Measurements from ENCODE around the gene COL28A1.
A peak's percentile ranks its signal among the peaks of the same experiment; 100 is the strongest.

The COL28A1 gene

GRCh38 chr7:7449055-7449454 lies 86.6 kb downstream of the COL28A1 start:
- Mint-ChIP-seq H3K9me3 (peaks cover 53% of the 10 kb centered on the region), H3K36me3 (ENCODE audit: low read depth) (no peaks in the 10 kb centered on the region), H3K27ac (no peak overlapping the region), H3K4me1 (ENCODE audit: low read depth) (no peaks in the 10 kb centered on the region), H3K4me3 (no peak overlapping the region), H3K27me3 (no peaks in the 10 kb centered on the region)
- intact Hi-C loops (cut with micrococcal nuclease) = no loop called here

DNA sequence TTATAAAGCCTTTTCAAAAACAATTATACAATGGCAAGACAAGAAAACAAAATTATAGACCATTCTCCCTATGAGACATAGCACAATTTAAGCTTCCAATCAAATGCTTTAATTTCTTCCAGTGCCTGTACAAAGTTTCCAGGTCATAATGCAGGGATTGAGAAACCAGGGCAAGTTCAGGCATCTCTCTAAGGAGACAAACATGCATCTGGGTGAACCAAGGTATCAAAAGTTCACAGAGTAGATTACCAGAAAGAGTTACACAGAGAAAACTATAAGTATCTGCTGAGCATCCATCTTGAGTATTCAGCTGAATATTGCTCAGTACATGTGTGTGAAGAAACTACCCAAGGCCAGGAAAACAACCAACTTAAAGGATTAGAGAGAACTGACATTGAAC lies 89.1 kb downstream of the COL28A1 start:
- no peaks in the 10 kb centered on the region for H3K4me1 Mint-ChIP-seq (ENCODE audit: low read depth)
- intact Hi-C loops (cut with micrococcal nuclease) = no loop called here
- H3K27ac Mint-ChIP-seq = no peak overlapping the region
- peaks cover 62% of the 10 kb centered on the region for H3K9me3 Mint-ChIP-seq
- no peaks in the 10 kb centered on the region for H3K27me3 Mint-ChIP-seq
- no peak overlapping the region for H3K4me3 Mint-ChIP-seq
- H3K36me3 Mint-ChIP-seq (ENCODE audit: low read depth) = no peaks in the 10 kb centered on the region

DNA sequence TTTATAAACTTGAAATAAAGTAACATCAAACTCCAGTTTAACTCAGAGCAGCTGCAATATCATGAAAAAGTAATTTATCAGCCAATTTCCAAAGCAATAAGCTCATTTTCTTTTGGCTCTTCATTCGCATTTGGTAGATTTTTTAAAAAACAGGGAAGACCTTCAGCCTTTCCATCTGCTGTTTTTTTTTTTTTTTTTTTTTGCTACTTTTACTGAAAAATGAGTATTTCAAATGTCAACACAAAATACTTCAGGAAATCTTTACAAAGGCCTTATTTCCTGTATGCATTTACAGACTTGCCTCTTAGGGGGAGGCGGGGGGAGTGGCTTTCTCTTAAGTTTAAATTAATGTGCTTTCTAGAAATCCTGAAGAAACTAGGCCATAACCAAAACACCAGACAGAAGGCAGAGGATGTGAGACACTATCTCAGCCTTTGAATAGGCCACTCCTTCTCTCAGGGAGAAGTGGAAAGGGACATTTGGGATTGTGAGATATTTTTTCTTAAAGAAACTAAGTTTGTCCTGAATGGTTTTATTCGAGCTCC lies 91.8 kb downstream of the COL28A1 start:
- H3K4me3 Mint-ChIP-seq = no peak overlapping the region
- H3K36me3 Mint-ChIP-seq (ENCODE audit: low read depth) = no peaks in the 10 kb centered on the region
- no peaks in the 10 kb centered on the region for H3K4me1 Mint-ChIP-seq (ENCODE audit: low read depth)
- H3K27ac Mint-ChIP-seq = no peak overlapping the region
- H3K27me3 Mint-ChIP-seq = no peaks in the 10 kb centered on the region
- intact Hi-C loops (cut with micrococcal nuclease) = no loop called here
- peaks cover 45% of the 10 kb centered on the region for H3K9me3 Mint-ChIP-seq

GRCh38 chr7:7439564-7439963 lies 96.1 kb downstream of the COL28A1 start:
- Mint-ChIP-seq H3K27ac (no peak overlapping the region), H3K27me3 (no peaks in the 10 kb centered on the region), H3K4me3 (no peak overlapping the region), H3K4me1 (ENCODE audit: low read depth) (no peaks in the 10 kb centered on the region), H3K36me3 (ENCODE audit: low read depth) (no peaks in the 10 kb centered on the region), H3K9me3 (peaks cover 12% of the 10 kb centered on the region)
- intact Hi-C loops (cut with micrococcal nuclease) = no loop called here

DNA sequence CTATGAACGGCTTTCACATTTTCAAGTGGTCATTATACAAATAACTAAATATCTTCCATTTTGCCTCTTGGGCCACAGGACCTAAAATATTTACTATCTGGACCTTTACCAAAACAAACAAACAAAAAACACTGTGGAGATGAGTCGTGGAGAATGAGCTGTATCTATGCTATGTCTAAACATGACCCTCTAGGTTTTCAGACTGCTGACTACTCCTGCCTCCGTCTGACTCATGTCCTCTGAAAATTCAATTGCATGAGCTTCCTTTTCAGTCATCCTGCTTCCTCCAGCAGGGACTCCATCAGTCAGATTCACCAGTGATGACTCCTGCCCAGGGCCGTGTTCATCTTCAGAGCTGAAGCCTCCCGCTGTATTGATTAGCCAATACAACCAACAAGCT lies 96.8 kb downstream of the COL28A1 start:
- Mint-ChIP-seq H3K9me3 (peaks cover 11% of the 10 kb centered on the region), H3K4me3 (no peak overlapping the region), H3K27ac (no peak overlapping the region), H3K27me3 (no peaks in the 10 kb centered on the region), H3K4me1 (ENCODE audit: low read depth) (no peaks in the 10 kb centered on the region), H3K36me3 (ENCODE audit: low read depth) (no peaks in the 10 kb centered on the region)
- intact Hi-C loops (cut with micrococcal nuclease) = no loop called here

- no peaks in the 10 kb centered on the region for H3K9me3 Mint-ChIP-seq
- H3K4me3 Mint-ChIP-seq = no peak overlapping the region
- intact Hi-C loops (cut with micrococcal nuclease) = no loop called here
- H3K27me3 Mint-ChIP-seq = no peaks in the 10 kb centered on the region
- no peak overlapping the region for H3K27ac Mint-ChIP-seq
- H3K4me1 Mint-ChIP-seq (ENCODE audit: low read depth) = no peaks in the 10 kb centered on the region
- H3K36me3 Mint-ChIP-seq (ENCODE audit: low read depth) = no peaks in the 10 kb centered on the region
Observed at GRCh38 chr7:7435978-7436377, 99.7 kb downstream of the COL28A1 start.

DNA sequence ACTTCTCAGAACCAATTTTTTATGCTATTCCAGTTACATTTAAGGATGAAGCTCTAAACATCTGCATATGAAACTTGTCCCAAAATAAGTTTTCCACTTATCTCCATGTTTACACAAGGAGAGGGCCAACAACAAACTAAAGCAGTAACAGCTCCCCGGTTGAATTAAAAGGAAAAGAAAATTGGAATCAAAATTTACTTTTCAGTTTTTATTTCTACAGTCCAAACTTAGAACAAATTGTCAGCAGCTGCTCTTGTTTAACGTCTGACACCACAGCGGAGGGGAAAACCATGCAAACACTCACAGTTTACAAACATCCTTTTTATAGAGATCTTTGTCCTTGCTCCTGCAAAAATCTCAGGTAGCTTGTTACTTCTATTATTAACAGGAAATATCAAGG lies 101.3 kb downstream of the COL28A1 start:
- intact Hi-C loops (cut with micrococcal nuclease) = no loop called here
- no peaks in the 10 kb centered on the region for H3K27me3 Mint-ChIP-seq

DNA sequence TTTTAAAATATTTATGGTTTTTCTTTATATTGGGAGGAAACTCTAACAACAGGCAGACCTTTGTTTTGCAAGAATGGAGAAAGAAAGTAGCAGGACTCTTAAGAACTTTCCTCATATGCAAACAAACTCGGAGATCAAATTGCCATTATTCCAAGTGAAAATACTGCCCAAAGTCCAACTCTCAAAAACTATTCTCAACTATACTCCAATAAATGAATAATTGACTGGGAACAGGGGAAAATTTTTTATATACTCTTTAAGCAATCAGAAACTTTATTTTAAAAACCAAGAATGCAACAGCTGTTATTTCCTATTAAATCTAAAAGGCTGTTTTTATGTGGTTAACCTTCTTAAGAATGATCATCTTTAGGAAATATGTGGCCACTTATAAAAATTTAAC lies 101.9 kb downstream of the COL28A1 start:
- intact Hi-C loops (cut with micrococcal nuclease) = no loop called here
- Mint-ChIP-seq H3K27ac (no peak overlapping the region), H3K36me3 (ENCODE audit: low read depth) (no peaks in the 10 kb centered on the region), H3K9me3 (no peaks in the 10 kb centered on the region), H3K4me1 (ENCODE audit: low read depth) (no peaks in the 10 kb centered on the region), H3K27me3 (no peaks in the 10 kb centered on the region), H3K4me3 (no peak overlapping the region)

More for the DNA sequence above, 101.3 kb downstream of the COL28A1 start:
- Mint-ChIP-seq H3K4me3 (no peak overlapping the region), H3K27ac (no peak overlapping the region), H3K4me1 (ENCODE audit: low read depth) (no peaks in the 10 kb centered on the region), H3K36me3 (ENCODE audit: low read depth) (no peaks in the 10 kb centered on the region), H3K9me3 (no peaks in the 10 kb centered on the region)

DNA sequence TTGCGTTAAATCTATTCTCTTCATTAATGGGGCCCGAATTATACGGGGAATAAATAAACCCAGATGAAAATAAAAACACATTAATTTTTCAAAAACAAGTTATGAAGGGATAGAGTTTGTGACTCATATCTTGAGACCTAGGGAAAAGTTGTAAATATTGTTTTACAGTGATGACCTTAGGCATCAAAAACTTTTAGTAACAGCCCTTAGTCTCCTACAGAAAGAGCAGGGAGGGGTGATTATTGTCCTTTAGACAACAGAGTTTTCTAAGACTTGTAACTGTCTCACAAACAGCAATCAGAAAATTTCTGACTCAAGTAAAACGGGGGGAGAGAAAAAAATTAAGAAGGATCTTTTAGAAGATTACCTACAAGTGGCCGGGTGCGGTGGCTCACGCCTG lies 102.7 kb downstream of the COL28A1 start:
- Mint-ChIP-seq H3K27ac (no peak overlapping the region), H3K36me3 (ENCODE audit: low read depth) (no peaks in the 10 kb centered on the region), H3K4me1 (ENCODE audit: low read depth) (no peaks in the 10 kb centered on the region), H3K27me3 (no peaks in the 10 kb centered on the region), H3K9me3 (no peaks in the 10 kb centered on the region), H3K4me3 (no peak overlapping the region)
- intact Hi-C loops (cut with micrococcal nuclease) = no loop called here

- no peaks in the 10 kb centered on the region for H3K4me1 Mint-ChIP-seq (ENCODE audit: low read depth)
Observed at GRCh38 chr7:7428806-7429205, 106.9 kb downstream of the COL28A1 start.

DNA sequence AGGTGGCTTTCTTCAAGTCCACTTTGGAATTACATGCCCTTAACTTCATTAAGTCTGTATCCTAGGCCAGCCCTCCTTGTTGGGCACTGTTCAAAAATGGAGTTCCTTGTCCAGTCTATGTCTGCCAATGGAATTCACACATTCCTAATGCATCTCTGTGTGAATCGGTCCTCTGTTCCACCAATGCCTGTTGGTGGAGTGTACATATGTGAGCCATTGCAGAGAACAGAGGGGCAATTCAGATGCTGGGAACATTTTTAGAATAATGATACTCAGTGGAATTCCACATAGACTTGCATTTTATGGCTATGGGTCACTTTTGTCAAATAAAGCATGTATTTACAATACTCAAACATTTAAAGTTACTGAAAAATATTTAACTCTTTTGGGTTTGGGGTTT lies 108.3 kb downstream of the COL28A1 start:
- Mint-ChIP-seq H3K4me3 (no peak overlapping the region), H3K27me3 (no peaks in the 10 kb centered on the region), H3K9me3 (no peaks in the 10 kb centered on the region), H3K27ac (no peak overlapping the region), H3K36me3 (ENCODE audit: low read depth) (no peaks in the 10 kb centered on the region), H3K4me1 (ENCODE audit: low read depth) (no peaks in the 10 kb centered on the region)
- intact Hi-C loops (cut with micrococcal nuclease) = loop anchor here (10.0 kb wide), 1 partner anchor 83 kb away; no protein-coding TSS in a partner anchor

More at GRCh38 chr7:7428806-7429205, 106.9 kb downstream of the COL28A1 start:
- no peak overlapping the region for H3K27ac Mint-ChIP-seq
- no peak overlapping the region for H3K4me3 Mint-ChIP-seq
- H3K9me3 Mint-ChIP-seq = no peaks in the 10 kb centered on the region
- H3K36me3 Mint-ChIP-seq (ENCODE audit: low read depth) = no peaks in the 10 kb centered on the region
- H3K27me3 Mint-ChIP-seq = no peaks in the 10 kb centered on the region
- intact Hi-C loops (cut with micrococcal nuclease) = loop anchor here (10.0 kb wide), 1 partner anchor 84 kb away; no protein-coding TSS in a partner anchor

DNA sequence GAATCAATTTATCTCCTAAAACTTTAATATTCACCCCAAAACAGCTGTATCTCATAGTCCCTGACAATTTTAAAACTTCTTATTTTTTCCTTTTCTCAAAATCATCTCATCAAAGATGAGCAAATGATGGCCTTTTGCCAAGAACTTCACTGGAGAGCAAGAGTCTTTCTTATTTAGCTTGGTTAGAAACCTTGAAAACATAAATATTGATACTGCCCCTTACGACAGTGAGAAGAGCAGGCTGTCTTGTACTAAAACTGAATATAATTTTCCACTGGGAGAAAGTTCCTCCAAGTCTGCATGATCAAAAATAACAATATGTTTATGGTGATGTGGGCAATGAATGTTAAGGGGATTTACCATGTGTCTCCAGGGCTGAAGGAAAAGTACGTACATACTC lies 109.0 kb downstream of the COL28A1 start:
- H3K4me1 Mint-ChIP-seq (ENCODE audit: low read depth) = no peaks in the 10 kb centered on the region
- intact Hi-C loops (cut with micrococcal nuclease) = loop anchor here (10.0 kb wide), 1 partner anchor 82 kb away; no protein-coding TSS in a partner anchor
- no peak overlapping the region for H3K4me3 Mint-ChIP-seq
- H3K27me3 Mint-ChIP-seq = no peaks in the 10 kb centered on the region
- no peak overlapping the region for H3K27ac Mint-ChIP-seq
- no peaks in the 10 kb centered on the region for H3K36me3 Mint-ChIP-seq (ENCODE audit: low read depth)
- no peaks in the 10 kb centered on the region for H3K9me3 Mint-ChIP-seq

DNA sequence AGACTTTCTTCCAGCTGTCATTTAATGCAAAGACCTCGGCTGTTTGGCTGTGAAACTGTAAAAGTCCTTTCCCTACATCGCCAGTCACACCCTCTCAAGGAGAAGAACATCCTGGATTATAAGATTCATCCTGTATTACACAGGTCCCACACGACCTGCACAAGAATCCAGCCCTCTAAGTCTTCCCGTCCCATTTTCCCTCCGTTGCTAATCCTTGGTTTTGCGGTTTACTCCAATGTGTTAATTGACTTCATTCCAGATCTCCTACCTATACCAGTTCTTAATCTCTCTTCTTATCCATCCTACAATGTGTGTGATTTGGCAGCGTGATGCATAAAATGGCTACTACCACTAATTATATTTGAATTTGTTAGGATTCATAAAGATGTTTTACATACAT lies 110.4 kb downstream of the COL28A1 start:
- no peaks in the 10 kb centered on the region for H3K4me1 Mint-ChIP-seq (ENCODE audit: low read depth)
- no peak overlapping the region for H3K27ac Mint-ChIP-seq
- intact Hi-C loops (cut with micrococcal nuclease) = loop anchor here (10.0 kb wide), 1 partner anchor 81 kb away; no protein-coding TSS in a partner anchor
- H3K36me3 Mint-ChIP-seq (ENCODE audit: low read depth) = no peaks in the 10 kb centered on the region
- H3K9me3 Mint-ChIP-seq = no peaks in the 10 kb centered on the region
- no peaks in the 10 kb centered on the region for H3K27me3 Mint-ChIP-seq
- H3K4me3 Mint-ChIP-seq = no peak overlapping the region

DNA sequence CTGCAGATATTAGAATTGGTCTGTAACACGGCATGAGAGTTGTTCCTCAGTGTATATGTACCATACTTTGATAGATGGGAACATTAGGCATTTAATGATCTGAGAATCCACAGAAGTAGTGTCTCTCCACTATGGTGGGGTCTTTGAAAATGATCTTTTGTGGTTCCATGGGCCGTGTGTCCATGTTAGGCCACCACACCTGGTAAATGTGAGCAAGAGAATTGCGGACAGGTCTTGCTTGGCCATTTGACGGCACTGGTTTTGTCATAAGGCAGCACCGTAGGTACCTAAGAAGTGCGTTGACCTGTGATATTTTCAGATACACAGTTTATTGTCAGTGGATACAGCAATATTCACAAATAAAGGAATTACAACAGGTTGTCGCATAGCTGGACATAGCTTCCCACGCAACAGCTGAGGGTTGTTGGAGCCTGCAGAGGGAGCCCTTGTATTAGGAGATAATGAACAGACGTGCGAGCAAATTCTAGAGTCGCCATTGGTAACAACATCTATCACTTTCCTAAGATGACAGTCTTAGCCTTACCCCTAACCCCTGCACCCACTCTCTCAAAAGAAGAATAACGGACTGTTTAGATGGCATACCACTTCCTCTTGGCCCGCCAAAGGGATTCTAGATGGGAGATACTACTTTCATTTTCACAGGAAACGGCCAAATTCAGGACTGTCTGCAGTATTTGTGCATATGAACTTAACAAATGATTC lies 111.4 kb downstream of the COL28A1 start:
- H3K4me3 Mint-ChIP-seq = peak overlapping the region; percentile 46
- H3K9me3 Mint-ChIP-seq = no peaks in the 10 kb centered on the region
- H3K27me3 Mint-ChIP-seq = no peaks in the 10 kb centered on the region
- no peak overlapping the region for H3K27ac Mint-ChIP-seq
- H3K36me3 Mint-ChIP-seq (ENCODE audit: low read depth) = no peaks in the 10 kb centered on the region
- no peaks in the 10 kb centered on the region for H3K4me1 Mint-ChIP-seq (ENCODE audit: low read depth)
- intact Hi-C loops (cut with micrococcal nuclease) = loop anchor here (5.0 to 10.0 kb wide), 2 partner anchors 80 to 118 kb away; no protein-coding TSS in a partner anchor
